A204.1 (cell line): ENCODE measurements around the gene GOLT1A.

ENCODE experiments used
- FAIRE-seq: peaks from 2 replicates; lab custom pipeline; 2012; peaks lifted over from hg19 to GRCh38; lab: Jason Lieb, UNC

The GOLT1A gene, protein sequence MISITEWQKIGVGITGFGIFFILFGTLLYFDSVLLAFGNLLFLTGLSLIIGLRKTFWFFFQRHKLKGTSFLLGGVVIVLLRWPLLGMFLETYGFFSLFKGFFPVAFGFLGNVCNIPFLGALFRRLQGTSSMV

GRCh38 chr1:204213668-204214662 is at the start of gene GOLT1A:
GOLT1A (minus strand) TSS chr1:204213988; CDS start chr1:204213906, 82 bp downstream.
- FAIRE-seq = no peak

DNA sequence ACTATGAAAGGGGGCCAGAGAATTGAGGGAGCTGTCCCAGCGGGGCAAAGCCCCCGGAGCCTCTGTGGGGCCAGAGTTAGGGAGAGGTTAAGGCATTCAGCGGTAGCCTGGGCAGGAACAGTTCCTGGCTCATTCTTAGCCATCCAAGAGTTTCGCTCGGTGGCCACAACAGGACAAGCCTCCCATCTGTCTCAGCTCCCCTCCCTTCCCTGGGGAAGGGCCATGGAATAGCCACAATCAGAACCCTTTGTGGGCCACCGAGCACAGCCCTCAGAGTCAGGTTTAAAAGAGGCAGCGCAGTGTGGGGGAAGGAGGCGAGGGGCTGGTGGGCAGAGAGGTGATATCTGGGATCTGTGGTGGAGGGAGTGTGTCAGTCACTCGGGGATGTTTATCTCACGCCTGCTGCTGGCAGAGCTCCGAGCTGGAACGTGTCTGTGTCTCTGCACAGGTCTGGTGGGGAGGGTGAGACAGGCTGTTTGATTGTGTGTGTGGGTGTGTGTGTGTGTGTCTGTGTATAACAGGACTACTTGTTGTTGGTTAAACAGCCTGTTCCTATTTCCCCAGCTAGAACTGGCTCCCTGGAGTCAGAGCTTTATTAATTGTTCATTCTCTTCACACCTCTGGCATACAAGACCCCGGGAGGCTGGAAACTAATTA is 49.6 kb upstream of the GOLT1A start:
- no peak for FAIRE-seq

DNA sequence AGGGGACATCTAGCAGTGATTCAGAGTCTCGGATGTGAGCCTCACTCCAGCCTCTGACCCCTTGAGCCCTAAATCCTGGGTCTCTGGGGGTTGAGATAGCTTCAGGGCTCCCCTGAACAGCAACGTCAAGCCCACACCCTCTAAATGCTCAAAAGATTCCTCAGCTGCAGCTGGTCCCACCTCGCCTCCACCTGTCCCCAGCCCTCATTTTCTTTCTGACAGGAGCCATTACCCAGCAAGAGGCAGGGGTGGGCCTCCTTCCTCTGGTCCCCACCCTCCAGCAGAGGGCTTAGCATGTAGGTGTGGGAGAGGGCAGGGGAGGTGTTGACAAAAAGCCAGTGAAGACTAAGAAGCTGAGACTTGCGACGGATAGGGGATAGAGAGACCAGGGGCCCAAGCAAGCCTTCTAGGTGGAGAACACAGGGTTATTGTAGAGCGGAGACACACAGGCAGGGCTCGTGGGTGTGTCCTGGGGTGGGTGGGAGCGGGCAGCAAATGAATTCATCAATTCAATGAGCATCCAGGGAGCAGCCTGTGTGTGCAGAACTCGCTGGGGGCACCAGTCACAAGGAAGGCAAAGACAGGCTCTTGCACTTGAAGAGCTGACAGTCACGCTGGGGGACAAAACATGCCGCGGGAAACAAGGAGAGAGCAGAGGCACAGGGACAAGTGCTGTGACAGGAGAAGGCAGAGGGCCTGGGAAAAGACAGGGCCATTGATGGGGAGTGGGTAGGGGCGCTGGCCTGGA is 48.9 kb upstream of the GOLT1A start:
- FAIRE-seq = no peak

GRCh38 chr1:204261746-204262505 is 48.1 kb upstream of the GOLT1A start:
- FAIRE-seq = no peak

GRCh38 chr1:204261266-204261665 is 47.5 kb upstream of the GOLT1A start:
- no peak for FAIRE-seq

DNA sequence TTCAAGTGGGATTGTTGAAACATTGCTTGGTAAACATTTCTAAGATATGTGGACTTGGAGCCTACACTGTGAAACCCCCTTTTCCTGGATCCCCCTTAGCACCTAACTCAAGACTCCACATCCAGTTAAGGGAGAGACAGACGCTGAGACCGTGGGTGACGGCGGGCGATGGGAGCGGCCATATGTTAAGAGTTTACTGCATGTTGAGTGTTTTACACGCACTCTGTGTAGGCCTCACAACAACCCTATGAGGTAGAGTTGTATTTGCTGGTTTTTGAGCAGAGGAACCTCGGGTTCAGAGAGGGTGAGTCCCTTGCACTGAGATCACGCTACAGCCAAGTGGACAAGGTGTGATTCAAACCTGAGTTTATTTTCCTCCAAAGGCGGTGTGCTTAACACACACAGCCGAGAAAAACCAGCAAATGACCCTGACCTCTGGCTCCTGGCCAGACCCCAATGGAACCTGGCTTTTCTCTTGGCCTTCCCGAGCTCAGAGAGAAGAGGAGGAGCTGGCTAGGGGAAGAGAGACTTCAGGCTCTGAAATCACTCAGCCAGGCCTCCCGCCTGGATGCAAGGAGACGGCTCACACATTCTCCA is 46.9 kb upstream of the GOLT1A start:
- FAIRE-seq = no peak

- FAIRE-seq = no peak
Measured at GRCh38 chr1:204259782-204260181, 46.0 kb upstream of the GOLT1A start.

DNA sequence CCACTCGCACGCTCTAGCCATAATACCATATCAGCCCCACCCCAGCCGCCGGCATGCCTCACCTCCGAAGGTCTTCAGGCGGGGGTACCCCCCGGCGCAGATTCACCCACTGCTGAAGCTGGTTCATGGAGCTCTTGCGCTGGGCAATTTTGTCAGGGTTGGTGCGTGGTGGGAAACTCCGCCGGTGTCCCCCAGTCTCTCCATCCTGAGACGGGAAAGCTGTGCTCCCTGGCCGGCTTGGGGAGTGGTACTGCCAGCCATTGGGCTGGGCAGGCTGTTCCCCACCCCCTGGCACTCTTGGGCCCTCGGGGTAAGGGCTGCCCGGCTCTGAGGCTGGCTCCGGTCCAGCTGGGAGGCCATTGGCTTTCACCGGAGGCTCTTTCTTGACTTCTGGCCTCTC is 45.4 kb upstream of the GOLT1A start:
- FAIRE-seq = no peak

- no peak for FAIRE-seq
Measured at GRCh38 chr1:204258213-204259115, 44.7 kb upstream of the GOLT1A start.

DNA sequence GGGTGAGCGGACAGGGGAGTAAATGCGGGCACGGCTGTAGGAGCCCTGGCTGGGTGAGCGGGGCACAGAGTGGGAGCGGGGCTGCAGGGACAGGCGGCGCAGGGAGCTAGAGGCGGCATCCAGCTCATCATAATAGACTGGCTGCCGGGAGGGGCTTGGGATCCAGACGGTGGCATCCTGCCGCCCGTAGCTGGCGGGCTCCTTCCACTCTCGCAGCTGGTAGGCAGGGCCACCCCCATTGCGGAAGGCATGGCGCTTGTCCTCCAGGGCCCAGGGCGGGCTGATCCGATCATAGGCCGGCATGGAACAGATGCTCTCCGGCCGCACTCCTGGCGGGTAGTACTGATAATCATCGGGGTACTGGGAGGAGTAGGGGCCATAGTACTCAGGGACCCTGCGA is 43.7 kb upstream of the GOLT1A start:
- FAIRE-seq = no peak

- no peak for FAIRE-seq
Measured at GRCh38 chr1:204256531-204256930, 42.7 kb upstream of the GOLT1A start.

- no peak for FAIRE-seq
Measured at GRCh38 chr1:204255966-204256365, 42.2 kb upstream of the GOLT1A start.

DNA sequence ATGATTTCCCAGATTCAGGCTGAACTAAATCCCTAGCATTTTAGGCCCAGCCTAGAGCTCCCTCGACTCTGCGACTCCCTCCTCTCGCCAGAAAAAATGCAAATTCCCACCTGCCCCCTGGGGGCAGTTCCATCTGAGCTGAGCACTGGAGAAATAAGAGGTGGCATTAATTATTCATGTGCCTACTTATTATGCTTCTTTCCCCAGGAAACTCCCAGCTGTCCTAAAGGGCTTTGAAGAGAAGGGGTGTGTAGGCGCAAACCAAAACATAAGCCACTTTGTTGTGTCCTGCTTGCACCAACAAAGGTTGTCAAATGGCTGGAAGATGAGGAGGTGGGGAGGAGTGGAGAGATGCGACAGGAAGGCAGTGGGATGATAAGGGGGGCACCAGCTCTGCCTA is 41.4 kb upstream of the GOLT1A start:
- no peak for FAIRE-seq

GRCh38 chr1:204254031-204254661 is 40.4 kb upstream of the GOLT1A start:
- no peak for FAIRE-seq

DNA sequence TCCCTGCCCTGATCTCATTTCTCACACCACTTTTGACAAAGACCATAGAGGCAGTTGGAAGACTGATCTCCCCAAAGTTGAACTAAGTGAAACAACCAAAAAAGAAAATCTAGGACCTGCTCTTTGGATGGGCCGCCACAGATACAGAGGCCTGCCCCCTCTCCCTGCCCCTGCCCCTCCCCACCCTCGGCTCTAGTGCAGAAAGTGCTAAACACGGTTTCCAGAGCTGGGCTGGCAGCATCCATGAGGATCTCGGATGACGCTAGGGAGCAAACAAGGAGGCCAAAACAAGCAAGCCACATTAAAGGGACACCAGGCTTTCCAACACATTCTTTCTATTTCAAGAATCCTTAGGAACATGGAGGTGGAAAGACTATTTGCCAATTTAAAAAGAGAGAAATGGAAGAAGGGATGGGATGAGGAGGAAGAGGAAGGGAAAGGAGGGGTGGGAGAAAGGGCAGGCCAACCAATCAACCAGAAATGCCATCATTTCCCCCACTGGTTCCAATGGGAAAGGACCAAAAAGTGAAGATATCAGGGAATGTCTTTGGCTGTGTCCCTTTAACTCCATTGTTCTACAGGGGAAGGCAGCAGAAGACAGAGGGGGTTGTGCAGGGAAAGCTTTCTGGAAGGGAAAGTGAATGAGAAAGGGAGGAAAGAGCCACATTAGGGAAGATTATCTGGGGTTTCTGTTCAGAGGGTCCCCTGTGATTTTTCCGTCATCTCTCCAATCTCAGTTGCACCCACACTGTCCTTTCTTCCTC is 38.3 kb upstream of the GOLT1A start:
- FAIRE-seq = no peak

DNA sequence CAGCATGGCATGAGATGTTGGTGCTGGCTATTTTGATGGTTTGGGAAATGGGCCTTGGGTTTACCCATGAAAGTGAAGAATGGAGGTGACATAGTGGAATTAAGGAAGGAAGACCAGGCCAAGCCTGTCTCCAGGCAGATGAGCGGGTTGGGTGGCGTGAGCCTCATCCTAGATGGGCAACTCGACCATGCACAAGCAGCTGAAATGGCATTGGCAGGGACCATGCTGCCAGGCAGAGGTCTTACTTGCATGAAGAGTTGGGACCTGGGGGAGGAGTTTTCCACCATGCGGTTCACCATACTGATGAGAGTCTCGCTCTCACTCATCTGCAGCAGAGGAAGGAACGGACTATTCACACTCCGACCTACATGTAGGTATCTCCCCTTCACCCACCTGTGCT is 37.5 kb upstream of the GOLT1A start:
- no peak for FAIRE-seq

GRCh38 chr1:204250428-204251030 is 36.7 kb upstream of the GOLT1A start:
- no peak for FAIRE-seq

GRCh38 chr1:204249736-204250427 is 36.1 kb upstream of the GOLT1A start:
- FAIRE-seq = no peak
